Neural progenitor cell (in vitro differentiated cells): ENCODE data around the gene AIP.

Source experiments
- EZH2 ChIP-seq: fragments of 200-600 bp; sonication (generic); IDR thresholded peaks from 2 replicates; pipeline ENCODE4 v1.6.1; 2017; ENCODE audit warnings: antibody characterized with exemption, mild to moderate bottlenecking, moderate library complexity
- EZH2phosphoT487 ChIP-seq: fragments of 200-600 bp; sonication (generic); IDR thresholded peaks from 2 replicates; pipeline ENCODE4 v1.6.1; 2017; ENCODE audit warnings: antibody characterized with exemption
- TF ChIP-seq, protein P1 (sequence below): fragments of 200-600 bp; sonication (generic); IDR thresholded peaks from 2 replicates; pipeline ENCODE4 v1.5.1; 2017; ENCODE audit warnings: antibody characterized with exemption, mild to moderate bottlenecking

GRCh38 chr11:67465189-67465510 lies 17.7 kb upstream of the AIP start:
- TF ChIP-seq, protein P1, sequence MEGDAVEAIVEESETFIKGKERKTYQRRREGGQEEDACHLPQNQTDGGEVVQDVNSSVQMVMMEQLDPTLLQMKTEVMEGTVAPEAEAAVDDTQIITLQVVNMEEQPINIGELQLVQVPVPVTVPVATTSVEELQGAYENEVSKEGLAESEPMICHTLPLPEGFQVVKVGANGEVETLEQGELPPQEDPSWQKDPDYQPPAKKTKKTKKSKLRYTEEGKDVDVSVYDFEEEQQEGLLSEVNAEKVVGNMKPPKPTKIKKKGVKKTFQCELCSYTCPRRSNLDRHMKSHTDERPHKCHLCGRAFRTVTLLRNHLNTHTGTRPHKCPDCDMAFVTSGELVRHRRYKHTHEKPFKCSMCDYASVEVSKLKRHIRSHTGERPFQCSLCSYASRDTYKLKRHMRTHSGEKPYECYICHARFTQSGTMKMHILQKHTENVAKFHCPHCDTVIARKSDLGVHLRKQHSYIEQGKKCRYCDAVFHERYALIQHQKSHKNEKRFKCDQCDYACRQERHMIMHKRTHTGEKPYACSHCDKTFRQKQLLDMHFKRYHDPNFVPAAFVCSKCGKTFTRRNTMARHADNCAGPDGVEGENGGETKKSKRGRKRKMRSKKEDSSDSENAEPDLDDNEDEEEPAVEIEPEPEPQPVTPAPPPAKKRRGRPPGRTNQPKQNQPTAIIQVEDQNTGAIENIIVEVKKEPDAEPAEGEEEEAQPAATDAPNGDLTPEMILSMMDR = no peak
- TF ChIP-seq EZH2 (no peak), EZH2phosphoT487 (no peak)
